GM21423 (cell line): ENCODE data around the gene AGBL4.
A peak's percentile ranks its signal among the peaks of the same experiment; 100 is the strongest.

Experiments
- ATAC-seq: cut with Tn5 transposase; IDR thresholded peaks from one replicate; pipeline ENCODE4 v1.9.1; 2021; ENCODE audit warnings: mild to moderate bottlenecking, moderate library complexity; ENCODE audit not compliant: unreplicated experiment

The AGBL4 gene

DNA sequence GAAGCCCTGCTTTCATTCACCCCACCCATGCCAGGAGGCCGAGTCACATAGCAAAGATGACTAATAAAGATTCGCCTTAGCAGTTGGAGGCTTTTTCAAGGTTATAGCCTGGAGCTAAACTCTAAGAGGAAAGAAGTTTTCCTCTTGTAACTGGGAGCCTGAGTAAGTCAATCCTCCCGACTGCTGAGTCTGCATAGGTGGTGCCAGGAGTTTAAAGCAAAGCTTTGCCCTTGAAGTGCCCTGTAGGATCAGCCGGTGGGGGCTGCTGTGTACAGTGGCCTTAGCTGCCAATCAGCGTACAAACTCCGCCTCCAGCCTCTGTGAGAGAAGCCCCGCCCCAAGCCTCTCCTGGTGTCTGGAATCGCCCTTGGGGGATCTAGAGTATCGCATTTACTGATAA is 1404.2 kb downstream of the AGBL4 start:
- ATAC-seq, result no peak

DNA sequence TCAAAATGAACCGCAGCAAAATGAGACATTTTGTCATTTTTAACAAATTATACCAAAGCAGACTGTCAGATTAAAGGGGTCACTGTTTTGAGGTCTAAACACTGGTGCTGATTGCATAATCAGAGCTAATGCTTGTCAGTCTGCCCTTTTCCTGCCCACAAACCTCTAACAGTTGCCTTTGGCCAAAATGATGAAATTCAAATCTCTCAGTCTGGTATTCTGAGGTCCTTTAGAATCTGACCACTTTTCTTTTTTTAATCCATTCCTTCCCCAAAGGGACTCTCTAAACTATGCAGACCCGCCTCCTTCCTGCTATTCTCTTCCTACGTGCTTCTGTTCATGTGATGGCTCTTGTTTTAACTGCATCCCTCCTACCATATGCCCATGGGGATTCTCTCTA is 1406.5 kb downstream of the AGBL4 start:
- ATAC-seq, result peak; percentile 53

DNA sequence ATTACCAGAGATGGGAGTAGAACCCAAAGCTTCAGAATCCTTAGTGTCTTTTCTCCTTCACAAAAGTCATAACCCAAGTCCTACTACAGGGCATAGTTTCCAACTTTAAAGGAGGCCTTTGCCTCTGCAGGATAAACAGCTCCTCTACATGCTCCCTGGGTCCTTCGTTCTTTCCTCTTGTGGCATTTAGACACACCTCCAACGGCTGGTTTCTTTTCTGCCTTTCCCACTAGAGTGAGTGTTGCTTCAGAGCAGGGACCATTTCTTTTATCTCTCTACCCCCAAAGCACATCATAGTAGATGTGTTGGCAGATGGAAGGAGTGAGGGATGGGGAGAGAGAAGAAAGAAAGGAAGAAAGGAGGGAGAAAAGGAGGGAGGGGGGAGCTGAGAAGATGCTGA is 1407.0 kb downstream of the AGBL4 start:
- no peak for ATAC-seq

- ATAC-seq, result no peak
Observed at GRCh38 chr1:48611841-48612240, 1411.9 kb downstream of the AGBL4 start.

GRCh38 chr1:48610628-48611542 is 1412.9 kb downstream of the AGBL4 start:
- ATAC-seq, result no peak

GRCh38 chr1:48608882-48609281 is 1414.9 kb downstream of the AGBL4 start:
- no peak for ATAC-seq

DNA sequence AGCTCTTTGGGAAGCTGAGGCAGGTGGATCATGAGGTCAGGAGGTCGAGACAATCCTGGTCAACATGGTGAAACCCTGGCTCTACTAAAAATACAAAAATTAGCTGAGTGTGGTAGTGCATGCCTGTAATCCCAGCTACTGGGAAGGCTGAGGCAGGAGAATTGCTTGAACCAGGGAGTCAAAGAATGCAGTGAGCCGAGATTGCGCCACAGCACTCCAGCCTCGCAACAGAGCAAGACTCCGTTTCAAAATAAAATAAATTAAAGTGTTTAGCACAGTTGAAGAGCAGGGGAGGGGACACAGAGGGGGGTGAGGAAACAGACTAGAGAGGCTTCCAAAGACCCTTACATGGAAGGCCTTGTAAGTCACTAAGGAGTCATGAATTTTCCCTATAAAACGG is 1420.5 kb downstream of the AGBL4 start:
- ATAC-seq, result no peak

GRCh38 chr1:48602349-48602748 is 1421.4 kb downstream of the AGBL4 start:
- ATAC-seq, result no peak

DNA sequence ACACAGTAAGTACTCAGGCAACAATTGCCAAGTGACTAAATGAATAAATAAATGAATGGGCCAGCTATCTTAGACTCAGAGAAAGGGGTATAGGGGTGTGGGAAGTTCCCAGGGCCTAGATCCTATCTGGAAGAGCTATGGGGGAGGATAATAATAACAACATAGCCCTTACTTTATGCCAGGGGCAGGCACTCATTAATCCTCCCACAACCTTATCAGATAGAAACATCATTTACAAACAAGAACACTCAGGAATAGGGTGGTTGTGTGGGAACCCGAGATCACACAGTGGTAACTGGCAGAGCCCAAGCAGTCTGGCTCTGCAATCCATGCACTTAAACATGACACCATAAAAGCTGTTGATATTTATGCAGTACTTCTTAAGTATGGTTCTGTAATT is 1423.6 kb downstream of the AGBL4 start:
- no peak for ATAC-seq

- no peak for ATAC-seq
Observed at GRCh38 chr1:48597663-48598062, 1426.1 kb downstream of the AGBL4 start.

DNA sequence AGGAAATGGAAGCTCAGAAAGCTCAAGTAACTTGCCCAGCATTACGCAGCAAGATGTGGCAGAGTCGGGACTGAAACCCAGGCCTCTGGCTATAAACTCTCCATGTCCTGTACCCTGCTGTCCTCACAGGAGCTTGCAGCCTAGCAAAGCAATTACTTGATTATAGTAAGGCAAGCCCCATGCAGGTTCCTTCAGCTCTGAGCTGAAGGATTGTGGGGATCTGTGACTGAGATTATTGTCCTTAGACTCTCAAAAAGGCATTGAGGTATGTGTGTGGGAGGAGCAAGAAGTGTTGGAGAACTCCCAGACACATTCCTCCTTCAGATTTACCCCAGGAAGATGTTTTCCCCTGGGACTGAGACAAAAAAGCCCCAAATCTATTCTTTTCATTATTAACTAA is 1427.7 kb downstream of the AGBL4 start:
- no peak for ATAC-seq

DNA sequence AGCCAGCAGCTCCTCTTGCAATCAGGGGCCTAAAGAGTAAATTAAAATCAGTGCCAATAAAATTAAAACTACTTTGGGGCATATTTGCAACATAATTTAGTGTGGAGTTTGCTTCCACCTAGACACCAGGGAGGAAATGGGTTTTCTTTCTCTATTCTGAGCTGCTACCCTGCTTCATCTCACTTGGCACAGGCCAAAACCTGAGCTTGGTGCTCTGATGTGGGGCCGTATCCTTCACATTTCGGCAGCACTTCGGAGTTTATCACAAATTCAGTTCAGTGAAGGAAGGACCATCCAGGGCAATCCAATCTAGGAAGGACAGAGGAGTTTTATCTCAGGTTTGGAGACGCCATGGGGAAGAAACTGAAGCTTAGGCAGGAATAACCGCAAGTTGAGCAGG is 1428.1 kb downstream of the AGBL4 start:
- no peak for ATAC-seq

GRCh38 chr1:48592330-48592729 is 1431.4 kb downstream of the AGBL4 start:
- ATAC-seq, result no peak

DNA sequence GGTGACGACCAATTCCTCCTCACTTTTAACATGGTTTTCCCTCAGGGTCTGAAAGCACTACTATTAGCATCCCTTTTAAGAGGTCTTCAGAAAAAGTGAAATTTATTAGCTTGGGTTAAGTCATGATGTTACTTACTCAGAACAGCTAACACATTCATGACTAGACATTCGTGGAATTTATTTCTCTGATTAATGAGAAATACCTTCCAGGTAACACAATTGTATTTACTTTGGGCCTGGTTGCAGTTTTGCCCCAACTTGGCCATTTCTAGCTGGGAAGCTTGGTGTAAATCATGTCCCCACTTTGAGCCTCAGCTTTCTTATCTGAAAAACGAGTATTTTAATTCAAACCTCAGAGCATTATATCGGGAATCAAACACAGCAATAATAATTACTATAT is 1432.6 kb downstream of the AGBL4 start:
- ATAC-seq, result no peak

GRCh38 chr1:48588061-48588460 is 1435.7 kb downstream of the AGBL4 start:
- no peak for ATAC-seq

- no peak for ATAC-seq
Observed at GRCh38 chr1:48582408-48582807, 1441.3 kb downstream of the AGBL4 start.

- no peak for ATAC-seq
Observed at GRCh38 chr1:48581270-48581669, 1442.5 kb downstream of the AGBL4 start.

GRCh38 chr1:48576565-48576964 is 1447.2 kb downstream of the AGBL4 start:
- ATAC-seq, result no peak

GRCh38 chr1:48572646-48573258 is 1451.0 kb downstream of the AGBL4 start:
- ATAC-seq, result peak; percentile 72

GRCh38 chr1:48572134-48572533 is 1451.6 kb downstream of the AGBL4 start:
- no peak for ATAC-seq

GRCh38 chr1:48571303-48571987 is 1452.3 kb downstream of the AGBL4 start:
- no peak for ATAC-seq

GRCh38 chr1:48570568-48570967 is 1453.2 kb downstream of the AGBL4 start:
- ATAC-seq, result no peak
